Osteocyte (in vitro differentiated cells): Measurements from ENCODE around the gene PEX11A. TPM values are rescaled to one million over a fixed set of nuclear protein-coding genes. Genes with fewer than 3 reads are reported as not detected.

ENCODE experiments used
- DNase-seq: peaks from one replicate; pipeline ENCODE4 v3.0.0; 2021; ENCODE audit warnings: mixed read lengths; ENCODE audit not compliant: unreplicated experiment; ENCODE audit errors: extremely low spot score
- H3K27ac Mint-ChIP-seq: one replicate; pipeline ENCODE4 v1.8.0; 2021; ENCODE audit warnings: mild to moderate bottlenecking, mixed read lengths; ENCODE audit not compliant: unreplicated experiment
- H3K27me3 Mint-ChIP-seq: one replicate; pipeline ENCODE4 v1.8.0; 2021; ENCODE audit warnings: mixed read lengths; ENCODE audit not compliant: unreplicated experiment
- H3K36me3 Mint-ChIP-seq: one replicate; pipeline ENCODE4 v1.8.0; 2021; ENCODE audit warnings: mixed read lengths; ENCODE audit not compliant: unreplicated experiment
- H3K4me1 Mint-ChIP-seq: one replicate; pipeline ENCODE4 v1.8.0; 2021; ENCODE audit warnings: mixed read lengths; ENCODE audit not compliant: unreplicated experiment
- H3K4me3 Mint-ChIP-seq: one replicate; pipeline ENCODE4 v1.8.0; 2021; ENCODE audit warnings: mild to moderate bottlenecking, moderate library complexity, mixed read lengths; ENCODE audit not compliant: unreplicated experiment
- H3K9me3 Mint-ChIP-seq: one replicate; pipeline ENCODE4 v1.8.0; 2021; ENCODE audit warnings: mixed read lengths; ENCODE audit not compliant: unreplicated experiment
- CTCF ChIP-seq: fragments of 200-600 bp; sonication (generic); IDR thresholded peaks from 2 replicates; pipeline ENCODE4 v1.5.0; 2021; ENCODE audit warnings: antibody characterized with exemption, mild to moderate bottlenecking, moderate library complexity
- total RNA-seq: library from RNA; stranded (reverse); gene quantifications from 2 replicates; pipeline ENCODE4 v1.2.1, GENCODE V29; 2021

Gene PEX11A
- total RNA-seq, 1 donor from 2014 or later, result 5.6 TPM

- peaks cover 5% of the 10 kb centered on the region for H3K4me1 Mint-ChIP-seq
- H3K4me3 Mint-ChIP-seq, result no peak overlapping the region
- no peaks in the 10 kb centered on the region for H3K9me3 Mint-ChIP-seq
- no peak for DNase-seq
- no peak overlapping the region for H3K27ac Mint-ChIP-seq
- H3K27me3 Mint-ChIP-seq, result no peaks in the 10 kb centered on the region
- no peak for TF ChIP-seq CTCF
- H3K36me3 Mint-ChIP-seq, result no peaks in the 10 kb centered on the region
Measured at GRCh38 chr15:89672221-89673164, 18.1 kb downstream of the PEX11A start.

GRCh38 chr15:89671687-89672086, 18.9 kb downstream of the PEX11A start:
- Mint-ChIP-seq H3K9me3 (no peaks in the 10 kb centered on the region), H3K27ac (no peak overlapping the region), H3K4me1 (peaks cover 5% of the 10 kb centered on the region), H3K4me3 (no peak overlapping the region), H3K27me3 (no peaks in the 10 kb centered on the region), H3K36me3 (no peaks in the 10 kb centered on the region)
- no peak for DNase-seq
- no peak for TF ChIP-seq CTCF

GRCh38 chr15:89670971-89671560, 19.5 kb downstream of the PEX11A start:
- peaks cover 5% of the 10 kb centered on the region for H3K4me1 Mint-ChIP-seq
- DNase-seq, result no peak
- TF ChIP-seq CTCF, result no peak
- H3K4me3 Mint-ChIP-seq, result no peak overlapping the region
- H3K27me3 Mint-ChIP-seq, result no peaks in the 10 kb centered on the region
- no peaks in the 10 kb centered on the region for H3K36me3 Mint-ChIP-seq
- H3K27ac Mint-ChIP-seq, result no peak overlapping the region
- no peaks in the 10 kb centered on the region for H3K9me3 Mint-ChIP-seq

- no peak for TF ChIP-seq CTCF
- H3K9me3 Mint-ChIP-seq, result no peaks in the 10 kb centered on the region
- no peaks in the 10 kb centered on the region for H3K36me3 Mint-ChIP-seq
- H3K27ac Mint-ChIP-seq, result no peak overlapping the region
- H3K27me3 Mint-ChIP-seq, result no peaks in the 10 kb centered on the region
- no peak for DNase-seq
- no peak overlapping the region for H3K4me3 Mint-ChIP-seq
- peaks cover 8% of the 10 kb centered on the region for H3K4me1 Mint-ChIP-seq
Measured at GRCh38 chr15:89669941-89670340, 20.6 kb downstream of the PEX11A start.

- Mint-ChIP-seq H3K4me1 (peaks cover 13% of the 10 kb centered on the region), H3K36me3 (no peaks in the 10 kb centered on the region), H3K4me3 (no peak overlapping the region), H3K9me3 (no peaks in the 10 kb centered on the region), H3K27ac (no peak overlapping the region), H3K27me3 (no peaks in the 10 kb centered on the region)
- TF ChIP-seq CTCF, result no peak
- no peak for DNase-seq
Measured at GRCh38 chr15:89669309-89669865, 21.2 kb downstream of the PEX11A start.
